Suppressor macrophage treated with lipopolysaccharide for 1 hour (primary cell): ENCODE measurements around the gene SMURF1.

Source experiments
- DNase-seq, 3 donors: peaks; one replicate each; pipeline ENCODE4 v3.0.0-alpha.2; 2020 to 2022

The SMURF1 gene

DNA sequence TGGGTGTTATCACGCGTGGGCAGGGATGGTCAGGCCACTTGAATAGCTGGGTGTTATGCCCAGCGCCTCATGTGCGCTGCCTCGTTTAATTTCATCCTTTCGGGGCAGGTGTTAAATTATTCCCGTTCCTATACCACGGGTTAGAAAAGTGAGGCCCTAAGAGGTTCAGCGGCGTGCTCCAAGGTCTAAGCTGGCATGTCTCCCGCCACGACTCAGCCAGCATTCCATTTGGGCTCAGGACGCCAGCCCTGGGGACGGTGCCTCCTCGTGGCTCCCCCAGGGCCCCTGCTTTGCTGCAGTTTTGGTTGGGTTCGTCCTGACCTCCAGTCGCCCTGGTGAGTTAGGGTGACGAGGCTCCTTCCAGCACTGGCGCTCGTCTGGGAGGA is 141.1 kb downstream of the SMURF1 start:
- no peak for DNase-seq

DNA sequence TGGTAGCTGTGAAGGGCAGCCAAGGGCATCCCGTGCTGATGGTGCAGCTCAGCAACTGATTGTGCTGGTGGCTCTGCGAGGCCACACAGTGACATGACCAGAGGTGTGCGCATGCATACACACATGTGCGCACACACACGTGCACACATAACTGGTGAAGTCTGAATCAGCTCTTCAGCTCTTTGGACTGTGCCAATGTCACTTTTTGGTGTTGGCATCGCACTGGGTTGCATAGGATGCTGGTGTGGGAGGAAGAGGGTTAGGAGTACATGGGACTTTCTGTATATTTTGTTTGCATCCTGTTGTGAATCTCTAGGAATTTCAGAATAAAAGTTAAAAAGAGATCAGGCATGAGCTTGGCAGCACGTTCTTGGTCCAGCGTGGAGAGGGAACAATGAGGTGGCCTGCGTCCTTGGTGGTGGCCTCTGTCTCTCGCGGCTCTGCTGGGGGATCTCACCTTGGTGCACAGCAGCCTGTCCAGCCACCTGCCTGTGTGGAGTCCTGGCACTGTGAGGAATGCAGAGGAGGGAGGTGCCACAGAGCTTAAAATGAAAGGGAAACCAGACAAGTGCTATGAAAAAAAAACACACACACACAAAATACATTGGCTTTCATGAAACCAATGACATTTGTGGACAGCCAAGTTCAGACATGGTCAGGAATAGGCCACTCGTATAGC is 141.6 kb downstream of the SMURF1 start:
- DNase-seq: no peak

DNA sequence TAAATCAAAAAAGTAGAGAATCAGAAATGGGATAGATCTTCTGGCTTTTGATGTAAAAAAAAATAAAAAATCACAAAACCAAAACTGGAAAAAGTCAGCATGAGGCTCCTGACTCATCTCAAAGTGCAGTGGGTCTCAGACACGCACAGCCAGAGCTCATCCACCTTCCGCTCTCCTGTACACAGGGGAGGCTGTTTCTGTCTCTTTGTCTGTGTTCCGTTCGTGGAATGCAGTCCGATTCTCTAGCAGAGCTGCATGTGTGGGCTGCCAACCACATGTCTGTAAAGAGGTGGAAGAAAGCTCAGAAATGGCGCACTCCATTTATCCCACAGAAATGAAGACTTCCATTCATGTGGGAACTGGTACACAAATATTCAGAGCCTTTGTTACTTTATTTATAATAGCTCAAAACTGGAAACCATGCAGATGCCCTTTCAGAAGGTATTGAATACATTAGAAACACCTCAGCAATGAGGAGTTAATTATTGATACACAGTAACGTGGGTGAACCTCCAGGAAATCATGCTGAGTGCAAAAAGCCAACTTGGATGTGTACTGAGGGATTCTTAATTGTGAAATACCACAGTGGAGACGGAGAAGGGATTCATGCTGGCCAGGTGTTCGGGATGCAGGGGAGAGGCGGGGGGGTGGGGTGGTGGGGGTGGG is 142.3 kb downstream of the SMURF1 start:
- DNase-seq: no peak

DNA sequence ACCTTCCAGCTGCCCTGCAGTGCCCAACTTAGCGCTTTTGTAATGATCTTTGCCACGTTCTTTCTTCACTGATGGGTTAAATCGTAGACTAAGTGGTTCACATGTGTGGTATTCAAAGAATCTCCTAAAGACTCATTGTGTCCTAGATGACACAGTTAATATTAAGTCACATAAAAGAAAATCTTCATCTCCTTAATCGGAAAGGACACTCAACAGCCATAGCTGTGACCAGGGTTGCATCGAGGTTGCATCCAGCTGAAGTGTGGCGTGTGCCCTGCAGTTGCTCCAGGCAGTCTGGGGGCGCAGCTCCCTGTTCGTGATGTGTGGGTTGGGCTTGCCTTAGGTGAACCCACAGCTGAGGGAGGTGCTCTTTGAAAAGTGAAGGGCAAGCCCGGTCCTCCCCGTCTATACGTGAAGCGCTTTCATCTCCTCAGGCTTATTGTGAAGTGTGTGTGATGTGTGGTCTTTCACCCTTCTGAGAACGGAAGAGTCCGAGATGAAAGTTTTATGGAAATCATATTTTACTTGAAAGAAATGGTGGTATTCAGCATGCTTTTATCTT is 142.9 kb downstream of the SMURF1 start:
- no peak for DNase-seq

DNA sequence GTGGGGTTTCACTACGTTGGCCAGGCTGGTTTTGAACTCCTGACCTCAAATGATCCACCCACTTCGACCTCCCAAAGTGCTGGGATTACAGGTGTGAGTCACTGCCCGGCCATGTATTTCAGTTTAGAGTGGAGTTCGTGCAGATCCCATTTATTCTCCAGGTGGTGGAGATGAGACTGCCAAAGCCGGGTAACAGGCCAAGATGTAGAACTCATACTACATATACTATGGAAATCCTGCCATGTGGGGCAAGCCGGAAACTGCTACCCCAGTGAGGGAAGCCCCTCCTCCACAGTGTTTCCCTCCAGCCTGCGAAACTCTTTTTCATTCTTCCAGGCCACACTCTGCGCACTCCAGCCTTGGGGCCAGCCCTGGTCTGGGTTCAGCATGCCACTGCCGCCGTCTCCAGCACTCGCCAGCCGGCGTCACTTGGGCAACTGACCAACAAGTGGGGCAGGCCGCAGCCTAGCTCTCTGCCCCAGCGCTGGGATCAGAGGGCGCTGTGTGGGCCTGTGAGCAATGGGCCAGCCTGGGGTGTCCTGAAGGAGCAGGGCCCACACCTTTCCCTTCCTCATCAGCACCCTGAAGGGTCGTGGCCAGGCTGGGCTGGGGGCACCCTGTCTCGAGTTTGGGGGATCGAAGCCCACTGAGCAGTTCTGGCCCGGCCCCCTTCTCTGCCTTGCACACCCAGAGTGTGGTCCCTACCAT is 143.6 kb downstream of the SMURF1 start:
- DNase-seq: no peak

DNA sequence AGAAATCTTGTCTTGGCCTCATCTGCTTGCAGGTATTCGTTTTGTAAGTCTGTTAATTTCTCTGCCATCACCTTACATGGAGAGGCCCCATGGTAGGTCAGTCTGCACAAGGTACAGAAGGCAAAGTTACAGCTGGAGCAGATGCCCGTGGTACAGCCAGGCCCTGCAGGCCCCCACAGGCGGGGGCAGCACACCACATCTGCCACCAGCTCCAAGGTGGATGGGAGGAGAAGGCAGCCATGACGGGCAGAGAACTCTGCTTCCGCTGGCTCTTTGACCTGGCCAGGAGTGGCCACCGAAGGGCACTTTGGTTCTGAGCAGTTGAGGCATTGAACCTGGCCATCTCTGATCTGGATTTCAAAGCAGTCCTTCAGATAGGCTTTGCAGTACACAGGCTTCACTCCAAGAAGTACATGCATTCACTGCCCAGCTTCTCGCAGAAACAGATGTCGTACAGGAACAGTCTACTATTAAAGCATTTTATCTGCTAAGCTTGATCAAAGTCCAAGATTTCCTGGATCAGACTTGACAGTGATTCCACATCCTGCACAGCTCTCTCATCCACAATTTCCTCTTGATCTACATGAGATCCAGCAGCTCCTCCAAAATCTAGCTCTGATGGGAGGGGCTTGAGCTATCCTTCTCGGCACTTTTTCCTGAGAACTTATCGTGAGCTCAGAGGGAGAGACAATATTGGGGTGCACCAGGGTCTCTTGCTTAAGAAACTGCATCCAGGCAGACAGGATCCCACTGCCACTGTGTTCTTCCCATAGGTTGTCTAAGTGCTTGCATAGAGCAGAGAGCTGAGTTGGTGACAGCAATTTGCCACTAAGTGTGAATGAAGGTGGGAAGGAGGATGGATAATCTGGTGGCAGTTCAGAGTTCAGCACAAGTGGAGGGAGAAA is 144.8 kb downstream of the SMURF1 start:
- no peak for DNase-seq

DNA sequence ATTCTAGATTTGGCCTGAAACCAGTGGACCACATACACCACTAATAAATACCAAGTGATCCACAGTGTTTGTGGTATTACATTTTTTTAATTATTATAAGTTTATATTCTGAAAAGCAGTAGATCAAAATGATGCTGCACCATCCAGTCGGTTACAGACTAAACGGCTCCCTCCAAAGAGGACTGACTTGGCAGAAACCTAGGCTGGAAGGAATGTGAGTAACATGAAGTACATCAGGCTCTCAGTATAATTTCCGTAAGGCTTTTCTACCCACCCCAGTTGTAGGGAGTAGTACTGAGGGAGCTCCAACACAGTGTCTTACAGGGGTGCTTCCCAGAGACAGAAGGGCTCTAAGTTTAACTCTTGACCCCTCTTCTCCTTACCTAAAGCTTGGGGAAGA is 146.1 kb downstream of the SMURF1 start:
- DNase-seq: no peak

DNA sequence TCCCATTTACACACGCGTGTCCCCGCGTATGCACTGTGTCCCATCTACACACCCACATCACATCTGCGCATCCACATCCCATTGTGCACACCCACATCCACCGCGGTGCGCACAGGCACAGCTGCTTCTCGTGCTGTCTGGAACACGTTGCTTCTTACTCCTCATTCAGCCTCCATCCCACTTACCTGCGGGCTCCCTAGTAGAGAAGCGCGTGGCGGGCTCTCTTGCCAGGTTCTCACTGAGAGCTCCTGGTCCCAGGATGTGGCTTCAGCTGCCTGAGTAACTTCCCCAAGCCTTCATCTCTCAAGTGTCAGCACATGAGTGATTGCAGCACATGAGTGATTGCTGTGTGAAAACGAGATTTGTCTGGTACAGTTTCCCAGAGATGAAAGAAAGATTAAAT is 147.8 kb downstream of the SMURF1 start:
- DNase-seq: no peak

DNA sequence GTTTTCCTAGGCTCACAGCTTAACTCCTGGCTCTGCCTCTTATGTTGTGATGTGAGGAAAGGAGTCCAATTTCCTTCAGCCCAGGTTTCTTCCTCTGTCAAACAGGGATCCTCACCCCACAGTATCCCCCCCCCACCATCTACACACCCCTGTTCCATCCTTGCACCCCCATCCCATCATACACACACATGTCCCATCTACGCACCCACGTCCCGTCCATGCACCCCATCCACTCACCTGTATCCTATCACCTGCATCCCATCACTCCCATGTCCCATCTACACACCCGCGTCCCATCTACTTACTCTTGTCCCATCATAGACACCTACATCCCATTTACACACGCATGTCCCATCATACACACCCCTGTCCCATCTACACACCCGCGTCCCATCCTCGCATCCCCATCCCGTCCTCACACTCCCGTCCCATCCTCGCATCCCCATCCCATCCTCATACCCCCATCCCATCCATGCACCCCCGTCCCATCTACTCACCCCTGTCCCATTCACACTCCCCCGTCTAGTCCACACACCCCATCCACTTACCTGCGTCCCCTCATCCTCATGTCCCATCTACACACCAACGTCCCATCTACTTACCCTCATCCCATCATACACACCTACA is 148.3 kb downstream of the SMURF1 start:
- DNase-seq: no peak

DNA sequence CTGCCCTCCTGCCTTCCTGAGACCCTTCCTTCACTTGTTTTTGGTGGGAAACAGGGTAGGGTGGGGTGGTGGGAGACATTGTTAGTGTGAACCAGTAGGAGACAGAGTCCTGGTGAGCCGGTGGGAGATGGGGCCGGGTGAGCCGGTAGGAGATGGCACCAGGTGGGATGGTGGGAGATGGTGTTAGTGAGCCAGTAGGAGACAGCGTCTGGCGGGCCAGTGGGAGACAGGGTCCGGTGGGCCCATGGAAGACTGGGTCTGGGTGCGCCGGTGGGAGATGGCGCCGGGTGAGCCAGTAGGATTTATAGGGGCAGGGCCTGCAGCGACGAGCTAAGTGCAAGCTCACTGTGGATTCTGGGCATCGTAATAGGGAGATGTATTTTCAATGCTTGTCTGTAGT is 148.8 kb downstream of the SMURF1 start:
- no peak for DNase-seq

DNA sequence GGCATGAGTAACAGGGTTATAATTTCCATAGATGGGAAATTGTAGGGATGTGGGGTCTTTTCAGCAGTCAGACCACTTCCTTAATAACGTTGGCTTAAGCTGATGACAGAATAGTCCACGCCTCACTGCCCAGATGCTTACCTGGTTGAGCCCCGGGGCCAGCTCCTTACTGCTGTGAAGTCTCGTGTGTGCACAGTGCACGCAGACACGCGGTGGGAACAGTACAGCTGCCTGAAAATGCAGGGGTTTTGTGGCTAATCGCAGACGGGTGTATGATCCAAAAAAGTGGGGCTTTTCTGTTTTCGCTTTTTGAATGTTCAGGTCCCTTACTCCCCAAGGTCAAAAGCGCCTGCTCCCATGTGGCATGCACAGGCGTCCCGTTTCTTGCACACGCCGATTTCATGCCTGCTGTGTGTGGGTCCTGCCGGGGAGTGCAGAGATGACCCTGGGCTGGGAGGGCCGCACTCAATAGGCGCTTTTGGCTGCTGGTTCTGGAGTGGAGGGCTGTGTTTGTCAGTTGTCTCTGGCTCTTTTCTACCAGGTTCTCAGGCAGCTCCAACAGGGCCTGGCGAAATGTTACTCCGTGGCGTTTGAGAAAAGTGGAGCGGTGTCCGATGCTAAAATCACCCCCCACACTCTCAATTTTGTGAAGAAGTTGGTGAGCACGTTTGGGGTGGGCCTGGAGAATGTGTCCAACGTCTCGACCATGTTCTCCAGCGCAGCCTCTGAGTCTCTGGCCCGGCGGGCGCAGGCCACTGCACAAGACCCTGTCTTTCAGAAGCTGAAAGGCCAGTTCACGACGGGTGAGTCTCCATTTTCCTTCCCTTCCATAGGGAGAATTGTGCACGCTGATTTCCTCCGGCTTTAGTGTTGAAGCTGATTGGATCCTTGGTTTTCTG is 149.6 kb downstream of the SMURF1 start:
- no peak for DNase-seq

DNA sequence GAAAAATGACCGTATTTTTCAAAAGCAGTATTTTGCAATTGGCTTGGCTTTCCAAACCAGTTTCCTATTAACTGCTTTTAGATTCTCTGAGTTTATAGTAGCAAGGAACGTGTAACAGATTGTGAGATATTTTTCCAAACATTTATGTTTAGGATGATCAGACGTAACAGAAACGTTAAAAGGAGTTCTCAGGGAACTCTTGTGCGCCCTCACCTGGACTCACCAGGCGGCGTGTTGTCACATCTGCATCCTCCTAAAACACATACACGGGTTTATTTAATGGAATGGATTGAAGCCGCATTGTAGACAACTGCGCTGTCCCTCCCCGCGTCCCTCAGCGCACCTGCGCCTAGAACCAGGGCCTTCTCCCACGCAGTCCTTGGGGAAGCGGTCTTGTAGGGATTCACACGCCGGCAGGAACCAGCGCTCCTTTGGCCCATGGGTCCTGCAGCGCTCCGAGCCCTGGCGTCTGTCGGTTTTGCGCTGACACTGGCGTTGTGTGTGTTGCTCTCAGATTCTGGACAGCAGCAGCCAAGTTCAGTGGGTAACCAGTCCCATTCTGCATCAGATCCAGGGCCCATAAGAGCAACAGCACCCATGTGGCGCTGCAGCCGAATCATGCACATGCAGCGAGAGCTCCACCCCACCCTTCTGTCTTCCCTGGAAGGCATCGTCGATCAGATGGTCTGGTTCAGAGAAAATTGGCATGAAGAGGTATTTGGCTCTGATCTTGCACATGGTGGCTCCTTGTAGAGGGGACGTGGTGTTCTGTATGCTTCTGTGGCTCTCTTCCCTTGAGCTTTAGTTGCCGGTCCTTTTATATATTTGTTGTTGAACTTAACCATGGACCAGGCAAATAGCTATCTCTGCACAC is 150.6 kb downstream of the SMURF1 start:
- DNase-seq: no peak

DNA sequence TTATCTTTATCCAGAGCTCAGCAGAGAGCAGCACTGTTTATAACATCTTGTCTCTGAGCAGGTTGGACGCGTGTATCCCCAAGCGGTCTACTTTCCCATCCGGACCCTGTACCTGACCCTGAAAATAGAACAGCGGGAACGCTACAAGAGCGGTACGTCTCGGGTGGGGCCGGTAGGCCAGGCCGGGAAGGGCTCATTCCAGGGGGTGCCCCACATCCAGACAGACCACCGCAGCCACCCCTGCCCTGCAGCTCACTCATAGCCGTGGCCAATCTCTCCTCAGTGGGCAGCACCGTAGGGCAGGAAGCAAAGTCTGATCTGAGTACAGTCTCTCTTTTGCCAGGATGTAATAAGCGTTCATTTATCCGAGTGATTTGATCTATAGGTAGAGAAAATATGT is 151.8 kb downstream of the SMURF1 start:
- DNase-seq: no peak

DNA sequence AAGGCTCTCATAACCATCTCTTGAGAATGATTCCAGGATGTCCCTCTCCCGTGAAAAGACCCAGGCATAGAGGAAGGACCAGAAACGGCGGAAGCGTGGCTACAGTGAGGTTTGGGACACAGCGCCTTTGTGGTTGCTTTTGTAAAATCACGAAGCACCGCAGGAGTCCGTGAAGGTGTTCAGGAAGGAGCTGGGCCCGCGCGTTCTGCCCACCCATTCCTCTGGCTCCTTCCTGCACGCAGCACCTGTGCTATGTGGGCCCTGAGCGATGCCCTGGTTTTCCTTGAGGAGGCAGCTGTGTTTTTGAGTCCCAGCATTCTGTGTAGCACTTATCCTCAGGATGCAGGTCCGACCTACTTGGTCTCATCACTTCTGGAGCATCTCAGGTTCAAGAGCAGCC is 152.8 kb downstream of the SMURF1 start:
- no peak for DNase-seq

DNA sequence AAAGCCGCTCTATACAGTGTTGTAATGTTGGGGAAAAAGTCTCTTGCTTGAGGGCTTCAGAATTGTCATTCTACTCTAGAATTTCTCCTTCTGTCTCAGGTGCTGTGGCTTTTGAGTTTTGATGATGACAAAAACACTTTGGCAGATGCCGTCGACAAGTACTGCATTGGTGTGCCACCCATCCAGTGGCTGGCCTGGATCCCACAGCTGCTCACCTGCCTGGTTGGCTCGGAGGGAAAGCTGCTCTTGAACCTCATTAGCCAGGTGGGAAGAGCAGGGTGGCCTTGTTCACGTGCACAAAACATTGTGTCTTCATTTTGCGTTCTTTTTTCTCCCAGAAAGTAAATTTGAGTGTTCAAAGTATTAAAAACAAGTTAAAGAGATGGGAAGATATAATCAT is 153.6 kb downstream of the SMURF1 start:
- DNase-seq: no peak

DNA sequence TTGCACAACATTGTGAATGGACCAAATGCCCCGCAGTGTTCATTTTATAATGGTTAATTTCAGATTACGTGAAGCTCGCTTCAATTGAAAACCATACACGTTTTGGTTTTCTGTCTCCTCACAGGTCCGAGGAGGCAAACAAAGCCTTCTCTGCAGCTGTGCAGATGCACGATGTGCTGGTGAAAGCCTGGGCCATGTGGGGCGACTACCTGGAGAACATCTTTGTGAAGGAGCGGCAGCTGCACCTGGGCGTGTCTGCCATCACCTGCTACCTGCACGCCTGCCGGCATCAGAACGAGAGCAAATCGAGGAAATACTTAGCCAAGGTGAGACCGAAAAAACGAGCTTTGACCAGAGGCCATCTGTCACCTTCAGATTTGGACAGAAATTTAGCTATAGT is 155.3 kb downstream of the SMURF1 start:
- no peak for DNase-seq

DNA sequence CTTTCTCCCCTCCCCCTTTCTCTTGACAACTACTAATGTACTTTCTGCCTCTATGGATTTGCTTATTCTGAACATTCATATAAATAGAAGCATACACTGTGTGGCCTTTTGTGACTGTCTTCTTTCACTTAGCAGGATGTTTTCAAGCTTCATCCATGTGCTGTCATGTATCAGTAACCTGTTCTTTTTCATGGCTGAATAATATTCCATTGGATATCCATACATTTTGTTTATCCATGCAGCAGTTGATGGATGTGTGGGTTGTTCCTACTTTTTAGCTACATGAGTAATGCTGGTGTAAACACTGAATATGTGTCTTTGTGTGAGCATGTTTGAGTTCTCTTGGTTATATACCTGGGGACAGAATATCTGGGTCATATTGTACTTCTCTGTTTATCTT is 158.0 kb downstream of the SMURF1 start:
- no peak for DNase-seq

DNA sequence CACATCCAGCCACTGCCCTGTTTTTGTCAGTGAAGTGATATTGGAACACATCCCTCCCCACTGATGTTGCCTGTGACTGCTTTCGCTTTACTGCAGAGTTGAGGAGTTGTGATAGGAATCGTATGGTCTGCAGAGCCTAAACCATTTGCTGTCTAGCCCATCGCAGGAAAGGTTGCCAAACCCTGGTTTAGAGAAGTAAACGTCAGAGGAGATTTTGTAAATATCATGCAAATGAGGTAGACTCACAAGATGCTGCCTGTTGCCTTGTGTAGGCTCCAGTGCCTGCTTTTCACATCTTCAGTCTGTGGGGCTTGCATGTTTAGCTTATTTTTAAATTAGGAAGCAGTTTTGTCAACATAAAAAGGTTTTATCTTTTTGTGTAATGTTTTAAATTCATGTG is 158.5 kb downstream of the SMURF1 start:
- DNase-seq: no peak

DNA sequence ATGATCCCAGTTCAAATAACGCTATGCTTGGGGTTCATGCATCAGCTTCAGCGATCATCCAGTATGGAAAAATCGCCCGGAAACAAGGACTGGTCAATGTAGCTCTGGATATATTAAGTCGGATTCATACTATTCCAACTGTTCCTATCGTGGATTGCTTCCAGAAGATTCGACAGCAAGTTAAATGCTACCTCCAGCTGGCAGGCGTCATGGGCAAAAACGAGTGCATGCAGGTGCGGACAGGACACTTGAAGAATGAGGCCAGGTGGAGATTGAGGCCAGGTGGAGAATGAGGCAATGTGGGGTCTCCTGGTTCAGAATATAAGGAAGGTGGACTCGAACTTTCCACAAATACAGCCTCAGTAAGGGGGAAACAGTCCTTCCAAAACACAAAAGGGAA is 159.8 kb downstream of the SMURF1 start:
- no peak for DNase-seq

DNA sequence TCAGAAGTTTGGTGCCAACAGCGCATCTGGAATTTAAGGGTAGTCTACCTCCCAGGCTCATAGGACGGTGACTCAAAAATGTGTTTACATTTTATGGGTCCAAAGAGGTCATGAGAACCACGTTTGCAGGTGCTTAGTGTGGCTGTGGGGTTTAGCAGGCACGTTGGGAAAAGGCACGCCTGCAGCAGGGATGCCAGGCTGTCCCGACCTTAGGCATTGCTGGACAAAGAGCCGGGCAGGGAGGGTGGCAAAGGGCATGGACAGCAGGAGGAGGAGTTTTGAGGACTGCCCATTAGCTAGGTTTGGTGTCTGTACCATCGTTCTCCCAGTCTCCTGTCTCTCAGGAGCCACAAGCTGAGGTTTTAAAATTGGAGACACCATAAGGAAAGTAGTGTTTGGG is 161.2 kb downstream of the SMURF1 start:
- DNase-seq: no peak
